Nephron (organoid): Measurements from ENCODE around the gene OR2F1.
"Not testable (repeated sequence)": the region's sequence is repeated elsewhere in the genome, so short reads cannot be mapped to it uniquely, and the experiment has no call there.

Experiments used
- H3K27ac Mint-ChIP-seq, 3 experiments: 2 replicates each; pipeline ENCODE4 v1.8.0; 2020; ENCODE audit warnings: mixed read lengths in 3 of 3, mild to moderate bottlenecking in 2 of 3, moderate library complexity in 1 of 3
- H3K27me3 Mint-ChIP-seq: 2 replicates; pipeline ENCODE4 v1.8.0; 2021; ENCODE audit warnings: low read depth, mild to moderate bottlenecking, moderate library complexity, mixed read lengths
- H3K36me3 Mint-ChIP-seq: 2 replicates; pipeline ENCODE4 v1.8.0; 2020; ENCODE audit warnings: low read depth, mixed read lengths
- H3K4me1 Mint-ChIP-seq: 2 replicates; pipeline ENCODE4 v1.8.0; 2020; ENCODE audit warnings: mixed read lengths
- H3K4me3 Mint-ChIP-seq, 3 experiments: 2 replicates each; pipeline ENCODE4 v1.8.0; 2020; ENCODE audit warnings: mild to moderate bottlenecking in 3 of 3, mixed read lengths in 3 of 3, moderate library complexity in 2 of 3
- H3K9me3 Mint-ChIP-seq: 2 replicates; pipeline ENCODE4 v1.8.0; 2020; ENCODE audit warnings: mixed read lengths
- CTCF ChIP-seq, 3 experiments: fragments of 200-600 bp; sonication (generic); IDR thresholded peaks; one replicate each; pipeline ENCODE4 v1.5.0; 2021; ENCODE audit warnings: antibody characterized with exemption in 3 of 3; ENCODE audit not compliant: unreplicated experiment in 3 of 3

Gene OR2F1

GRCh38 chr7:144006029-144006691 is 51.5 kb downstream of the OR2F1 start:
- no peaks in the 10 kb centered on the region for H3K4me1 Mint-ChIP-seq
- no peaks in the 10 kb centered on the region for H3K36me3 Mint-ChIP-seq
- H3K27me3 Mint-ChIP-seq = no peaks in the 10 kb centered on the region
- H3K4me3 Mint-ChIP-seq = no peak overlapping the region
- H3K27ac Mint-ChIP-seq = no peak overlapping the region
- peaks cover 20% of the 10 kb centered on the region for H3K9me3 Mint-ChIP-seq
- TF ChIP-seq CTCF (IDR thresholded peaks at IDR 0.05; ENCODE audit: unreplicated experiment in 3 of 3) = no peak

- Mint-ChIP-seq H3K4me1 (no peaks in the 10 kb centered on the region), H3K36me3 (no peaks in the 10 kb centered on the region), H3K27ac (no peak overlapping the region), H3K27me3 (no peaks in the 10 kb centered on the region), H3K9me3 (peaks cover 23% of the 10 kb centered on the region), H3K4me3 (no peak overlapping the region)
- TF ChIP-seq CTCF (IDR thresholded peaks at IDR 0.05; ENCODE audit: unreplicated experiment in 3 of 3) = no peak
Observed at GRCh38 chr7:144006692-144007042, 52.0 kb downstream of the OR2F1 start.

- H3K4me3 Mint-ChIP-seq = no peak overlapping the region
Observed at GRCh38 chr7:144009361-144009760, 54.7 kb downstream of the OR2F1 start.

GRCh38 chr7:144010061-144010460 is 55.4 kb downstream of the OR2F1 start:
- not testable (repeated sequence) for H3K4me3 Mint-ChIP-seq, H3K36me3 Mint-ChIP-seq, H3K27ac Mint-ChIP-seq, H3K27me3 Mint-ChIP-seq, H3K4me1 Mint-ChIP-seq
- H3K9me3 Mint-ChIP-seq = peaks cover 26% of the 10 kb centered on the region

More at GRCh38 chr7:144009361-144009760, 54.7 kb downstream of the OR2F1 start:
- Mint-ChIP-seq H3K9me3 (peaks cover 26% of the 10 kb centered on the region), H3K27me3 (no peaks in the 10 kb centered on the region), H3K27ac (no peak overlapping the region), H3K4me1 (no peaks in the 10 kb centered on the region), H3K36me3 (no peaks in the 10 kb centered on the region)
- TF ChIP-seq CTCF (IDR thresholded peaks at IDR 0.05; ENCODE audit: unreplicated experiment in 3 of 3) = no peak

- not testable (repeated sequence) for H3K4me3 Mint-ChIP-seq, H3K4me1 Mint-ChIP-seq, H3K27ac Mint-ChIP-seq, H3K36me3 Mint-ChIP-seq, H3K27me3 Mint-ChIP-seq
- peaks cover 26% of the 10 kb centered on the region for H3K9me3 Mint-ChIP-seq
Observed at GRCh38 chr7:144010821-144011220, 56.2 kb downstream of the OR2F1 start.

- Mint-ChIP-seq H3K36me3 (no peaks in the 10 kb centered on the region), H3K27me3 (no peaks in the 10 kb centered on the region), H3K27ac (no peak overlapping the region), H3K4me1 (no peaks in the 10 kb centered on the region), H3K4me3 (no peak overlapping the region), H3K9me3 (peaks cover 26% of the 10 kb centered on the region)
- no peak for TF ChIP-seq CTCF (IDR thresholded peaks at IDR 0.05; ENCODE audit: unreplicated experiment in 3 of 3)
Observed at GRCh38 chr7:144011458-144012230, 57.0 kb downstream of the OR2F1 start.
